HG02852 (cell line): Measurements from ENCODE around the gene DNM2.

Source experiments
- ATAC-seq: cut with Tn5 transposase; IDR thresholded peaks from one replicate; pipeline ENCODE4 v1.9.1; 2021; ENCODE audit warnings: mild to moderate bottlenecking, moderate library complexity; ENCODE audit not compliant: unreplicated experiment

DNM2 gene

GRCh38 chr19:10769533-10770491 is 51.9 kb downstream of the DNM2 start:
- no peak for ATAC-seq

- ATAC-seq = no peak
Measured at GRCh38 chr19:10773969-10774368, 56.1 kb downstream of the DNM2 start.

GRCh38 chr19:10774893-10775292 is 57.0 kb downstream of the DNM2 start:
- ATAC-seq = no peak

GRCh38 chr19:10776900-10777650 is 59.2 kb downstream of the DNM2 start:
- no peak for ATAC-seq

GRCh38 chr19:10780368-10780767 is 62.5 kb downstream of the DNM2 start:
- no peak for ATAC-seq

- ATAC-seq = no peak
Measured at GRCh38 chr19:10782795-10783194, 64.9 kb downstream of the DNM2 start.

GRCh38 chr19:10784257-10784656 is 66.4 kb downstream of the DNM2 start:
- no peak for ATAC-seq

- ATAC-seq = no peak
Measured at GRCh38 chr19:10788146-10788545, 70.3 kb downstream of the DNM2 start.

- ATAC-seq = no peak
Measured at GRCh38 chr19:10789866-10790265, 72.0 kb downstream of the DNM2 start.

GRCh38 chr19:10796653-10797052 is 78.8 kb downstream of the DNM2 start:
- no peak for ATAC-seq

- no peak for ATAC-seq
Measured at GRCh38 chr19:10797078-10797477, 79.2 kb downstream of the DNM2 start.

GRCh38 chr19:10797541-10798256 is 79.8 kb downstream of the DNM2 start:
- ATAC-seq = no peak

- ATAC-seq = no peak
Measured at GRCh38 chr19:10800488-10800887, 82.6 kb downstream of the DNM2 start.

- no peak for ATAC-seq
Measured at GRCh38 chr19:10802479-10802878, 84.6 kb downstream of the DNM2 start.

- no peak for ATAC-seq
Measured at GRCh38 chr19:10803252-10803651, 85.4 kb downstream of the DNM2 start.

- no peak for ATAC-seq
Measured at GRCh38 chr19:10805065-10805757, 87.3 kb downstream of the DNM2 start.

- no peak for ATAC-seq
Measured at GRCh38 chr19:10805758-10806247, 87.9 kb downstream of the DNM2 start.

GRCh38 chr19:10808937-10809649 is 91.2 kb downstream of the DNM2 start:
- ATAC-seq = no peak

- no peak for ATAC-seq
Measured at GRCh38 chr19:10809651-10810285, 91.9 kb downstream of the DNM2 start.
